ENCODE measurements around the gene TNNC2. TPM values are rescaled to one million over a fixed set of nuclear protein-coding genes. Genes with fewer than 3 reads are reported as not detected.

TNNC2 gene
- total RNA-seq, 1 experiment from 2014 or later: 4.6 TPM

- no peak for TF ChIP-seq CTCF (conservative IDR thresholded peaks at IDR 0.05)
- no peak overlapping the region for H3T11ph ChIP-seq (ENCODE audit: low read length)
- no peak overlapping the region for H3K27ac Mint-ChIP-seq
- no peak overlapping the region for H3K14ac ChIP-seq (ENCODE audit: insufficient read depth, low read length)
- no peak overlapping the region for H3K9ac ChIP-seq (ENCODE audit: extremely low read depth, insufficient read length, low read length)
- no peaks in the 10 kb centered on the region for H4K20me1 ChIP-seq (ENCODE audit: control insufficient read depth, insufficient read depth, insufficient read length)
- peaks cover 22 to 23% of the 10 kb centered on the region in 2 experiments for H3K4me1 Mint-ChIP-seq
- H2BK15ac ChIP-seq (ENCODE audit: low read depth, low read length): no peak overlapping the region
- no peak overlapping the region for H2BK120ac ChIP-seq (ENCODE audit: low read depth, low read length, poor library complexity, severe bottlenecking)
- H4K8ac ChIP-seq (replicated peaks; ENCODE audit: insufficient read length, low read depth, low read length): no peak overlapping the region
- H3K79me1 ChIP-seq (ENCODE audit: insufficient read depth, low read depth, low read length, poor library complexity, severe bottlenecking): peaks cover 5% of the 10 kb centered on the region
- H3K79me2 ChIP-seq (ENCODE audit: insufficient read depth, low read length): no peaks in the 10 kb centered on the region
- H4K91ac ChIP-seq (ENCODE audit: insufficient read length, low read depth, low read length): no peak overlapping the region
- H2BK20ac ChIP-seq (ENCODE audit: low read depth, low read length, poor library complexity, severe bottlenecking): no peak overlapping the region
- H3K27ac ChIP-seq (ENCODE audit: insufficient read length, low read depth, low read length): no peak overlapping the region
- no peak overlapping the region for H2BK5ac ChIP-seq (ENCODE audit: insufficient read length, low read length)
- no peaks in the 10 kb centered on the region for H3K27me3 Mint-ChIP-seq (ENCODE audit: low read depth)
- H3K23me2 ChIP-seq (ENCODE audit: insufficient read length, low read depth, low read length, poor library complexity, severe bottlenecking): peaks cover 12% of the 10 kb centered on the region
- no peaks in the 10 kb centered on the region for H3K27me3 ChIP-seq (ENCODE audit: insufficient read depth, low read length)
- no peak overlapping the region for H3K4me3 Mint-ChIP-seq
- no peak overlapping the region for H3K23ac ChIP-seq (ENCODE audit: insufficient read length, low read depth, low read length)
- WGBS (ENCODE audit: extremely low coverage, insufficient read length, low lambda C conversion rate): no CpG with 5 or more reads among the region's 1 CpG
- no peak overlapping the region for H2AK5ac ChIP-seq (ENCODE audit: insufficient read length, low read length)
- no peak overlapping the region for H3K18ac ChIP-seq (ENCODE audit: insufficient read length, low read depth, low read length)
- H3K56ac ChIP-seq (ENCODE audit: insufficient read length, low read depth, low read length): no peak overlapping the region
- H3K36me3 Mint-ChIP-seq (ENCODE audit: insufficient read depth in 1 of 3, low read depth in 3 of 3): peaks cover 2 to 37% (median 33%) of the 10 kb centered on the region in 3 experiments; a peak in 6 of 7 replicates
- H3K4me2 ChIP-seq (ENCODE audit: insufficient read depth, insufficient read length, low read length): no peak overlapping the region
- H3K4me1 ChIP-seq (ENCODE audit: insufficient read depth, low read length): peaks cover 4% of the 10 kb centered on the region; the same call in 1 of the 2 replicates
- H2AFZ ChIP-seq (ENCODE audit: low read length): no peak overlapping the region
- no peak overlapping the region for H3K4ac ChIP-seq (ENCODE audit: low read depth, low read length)
- no peak for DNase-seq
- no peaks in the 10 kb centered on the region for H3K9me3 Mint-ChIP-seq
- H4K5ac ChIP-seq (ENCODE audit: insufficient read length, low read depth, low read length): no peak overlapping the region
- no peaks in the 10 kb centered on the region for H3K9me3 ChIP-seq (ENCODE audit: control insufficient read depth, low read depth, low read length)
- H2BK12ac ChIP-seq (ENCODE audit: insufficient read length, low read depth, low read length): no peak overlapping the region
Measured at GRCh38 chr20:45836841-45837240, 9.7 kb upstream of the TNNC2 start.

Data from H9 (cell line).